ENCODE data around the gene RBMY1F. TPM values are rescaled to one million over a fixed set of nuclear protein-coding genes. Genes with fewer than 3 reads are reported as not detected.

The RBMY1F gene
- not detected for total RNA-seq

DNA sequence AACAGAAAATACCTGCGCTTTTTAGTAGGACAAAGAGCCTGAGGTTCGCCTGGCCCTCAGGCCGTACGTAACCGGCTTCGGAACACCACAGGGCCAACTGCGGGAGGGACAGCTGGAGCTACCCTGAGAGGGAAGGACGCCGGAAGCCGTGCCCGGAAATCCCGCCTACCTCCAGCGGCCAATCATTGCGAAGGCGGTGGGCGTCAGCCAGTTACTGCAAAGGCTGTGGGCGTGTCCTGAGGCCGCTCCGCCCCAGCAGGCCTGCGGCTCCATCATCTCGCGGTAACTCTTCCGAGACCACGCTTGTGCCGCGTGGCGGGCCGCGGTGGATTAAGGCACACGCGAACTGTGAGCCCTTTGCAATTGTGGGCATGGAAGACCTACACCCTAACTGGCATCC, at the start of gene RBMY1F:
TSS of gene RBMY1F (minus strand) at position 101 of the 400 bp plus-strand sequence. CDS start 1,954 bp downstream, outside the sequence.

Other genes starting within 250 kb of the RBMY1F start
- not detected for gene RBMY1J, start 220.5 kb upstream of the RBMY1F start, total RNA-seq